Calu3 (cell line): ENCODE data around the gene SLC22A23. TPM values are rescaled to one million over a fixed set of nuclear protein-coding genes. Genes with fewer than 3 reads are reported as not detected.

ENCODE experiments used
- Bru-seq: library from RNA; stranded (reverse); fragments of 400-500 nt; gene quantifications from one replicate; lab custom pipeline; 2021; lab: Mats Ljungman, UMichigan
- BruChase-seq, 2 experiments: library from RNA; stranded (reverse); fragments of 400-500 nt; gene quantifications; one replicate each; lab custom pipeline; 2021; lab: Mats Ljungman, UMichigan
- BruUV-seq: library from RNA; stranded (reverse); fragments of 400-500 nt; replicated peaks from 2 replicates; lab custom pipeline; 2021; lab: Mats Ljungman, UMichigan
- CTCF ChIA-PET: fragments of 300-600 bp; sonication (Branson Sonifier 250); formaldehyde crosslinking; loops from one replicate; lab custom pipeline; 2022; ENCODE audit warnings: antibody characterized with exemption; lab: Charles Lee
- DNase-seq: peaks from one replicate; pipeline ENCODE4 v3.0.0; 2022
- H3K27ac Mint-ChIP-seq: one replicate; pipeline ENCODE4 v1.8.0; 2022; ENCODE audit warnings: mixed read lengths; ENCODE audit not compliant: unreplicated experiment
- H3K27me3 Mint-ChIP-seq: one replicate; pipeline ENCODE4 v1.8.0; 2022; ENCODE audit warnings: mixed read lengths; ENCODE audit not compliant: unreplicated experiment
- H3K36me3 Mint-ChIP-seq: one replicate; pipeline ENCODE4 v1.8.0; 2022; ENCODE audit warnings: mild to moderate bottlenecking, moderate library complexity, mixed read lengths; ENCODE audit not compliant: insufficient read depth, unreplicated experiment
- H3K4me1 Mint-ChIP-seq: one replicate; pipeline ENCODE4 v1.8.0; 2022; ENCODE audit warnings: mild to moderate bottlenecking, low read depth, mixed read lengths; ENCODE audit not compliant: unreplicated experiment
- H3K4me3 Mint-ChIP-seq: one replicate; pipeline ENCODE4 v1.8.0; 2022; ENCODE audit warnings: mild to moderate bottlenecking, low read depth, moderate library complexity, mixed read lengths; ENCODE audit not compliant: unreplicated experiment
- H3K9me3 Mint-ChIP-seq: one replicate; pipeline ENCODE4 v1.8.0; 2022; ENCODE audit warnings: low read depth, mixed read lengths; ENCODE audit not compliant: unreplicated experiment
- CTCF ChIP-seq: fragments of 200-600 bp; IDR thresholded peaks from one replicate; pipeline ENCODE4 v1.8.0; 2022; ENCODE audit warnings: antibody characterized with exemption; ENCODE audit not compliant: unreplicated experiment
- intact Hi-C: fragments of 100-400 bp; cut with micrococcal nuclease; formaldehyde crosslinking; loops from one replicate; pipeline ENCODE4 v1.10.0; 2022; ENCODE audit not compliant: unreplicated experiment
- long read RNA-seq: library from polyadenylated mRNA; stranded (forward); transcript quantifications from one replicate; pipeline ENCODE4 v2.0.0, GENCODE V29; 2022
- total RNA-seq: library from RNA; stranded (reverse); gene quantifications from 2 replicates; pipeline ENCODE4 v1.2.3, GENCODE V29; 2022

SLC22A23 gene, protein sequence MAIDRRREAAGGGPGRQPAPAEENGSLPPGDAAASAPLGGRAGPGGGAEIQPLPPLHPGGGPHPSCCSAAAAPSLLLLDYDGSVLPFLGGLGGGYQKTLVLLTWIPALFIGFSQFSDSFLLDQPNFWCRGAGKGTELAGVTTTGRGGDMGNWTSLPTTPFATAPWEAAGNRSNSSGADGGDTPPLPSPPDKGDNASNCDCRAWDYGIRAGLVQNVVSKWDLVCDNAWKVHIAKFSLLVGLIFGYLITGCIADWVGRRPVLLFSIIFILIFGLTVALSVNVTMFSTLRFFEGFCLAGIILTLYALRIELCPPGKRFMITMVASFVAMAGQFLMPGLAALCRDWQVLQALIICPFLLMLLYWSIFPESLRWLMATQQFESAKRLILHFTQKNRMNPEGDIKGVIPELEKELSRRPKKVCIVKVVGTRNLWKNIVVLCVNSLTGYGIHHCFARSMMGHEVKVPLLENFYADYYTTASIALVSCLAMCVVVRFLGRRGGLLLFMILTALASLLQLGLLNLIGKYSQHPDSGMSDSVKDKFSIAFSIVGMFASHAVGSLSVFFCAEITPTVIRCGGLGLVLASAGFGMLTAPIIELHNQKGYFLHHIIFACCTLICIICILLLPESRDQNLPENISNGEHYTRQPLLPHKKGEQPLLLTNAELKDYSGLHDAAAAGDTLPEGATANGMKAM
- 3.9 and 4.3 TPM in 2 replicates for total RNA-seq
- percentile 40 among the genes with signal in this experiment for Bru-seq, nascent RNA
- percentile 40 among the genes with signal in this experiment for BruChase-seq, experiment 1, labeled RNA remaining after a 6-hour chase
- BruChase-seq, experiment 2, labeled RNA remaining after a 2-hour chase = percentile 40 among the genes with signal in this experiment
- long read RNA-seq, partial matches to known transcripts = 0 of 4 reads
- long read RNA-seq, other reads (novel, unspliced or antisense) = 4 of 4 reads

- H3K36me3 Mint-ChIP-seq = peaks cover 7% of the 10 kb centered on the region
- no TSS peak for BruUV-seq
- peaks cover 16% of the 10 kb centered on the region for H3K27me3 Mint-ChIP-seq
- CTCF ChIA-PET = interaction anchor here (0.6 to 1.0 kb wide), 4 partner anchors 46 to 502 kb away, joined by 4 to 6 read pairs (median 4); no protein-coding TSS in a partner anchor
- H3K4me1 Mint-ChIP-seq = peaks cover 9% of the 10 kb centered on the region
- H3K9me3 Mint-ChIP-seq = no peaks in the 10 kb centered on the region
- intact Hi-C loops = loop anchor here (5.0 kb wide), 1 partner anchor 45 kb away; no protein-coding TSS in a partner anchor
- peak within 1 kb of the TSS; percentile 71 for H3K4me3 Mint-ChIP-seq
- peak within 1 kb of the TSS; percentile 86 for H3K27ac Mint-ChIP-seq
- DNase-seq = peak; percentile 73
- TF ChIP-seq CTCF = peak; percentile 75
Measured at GRCh38 chr6:3456898-3457709, at the start of gene SLC22A23. SLC22A23 (minus strand) TSS chr6:3457050; CDS start chr6:3456559, 491 bp downstream.

DNA sequence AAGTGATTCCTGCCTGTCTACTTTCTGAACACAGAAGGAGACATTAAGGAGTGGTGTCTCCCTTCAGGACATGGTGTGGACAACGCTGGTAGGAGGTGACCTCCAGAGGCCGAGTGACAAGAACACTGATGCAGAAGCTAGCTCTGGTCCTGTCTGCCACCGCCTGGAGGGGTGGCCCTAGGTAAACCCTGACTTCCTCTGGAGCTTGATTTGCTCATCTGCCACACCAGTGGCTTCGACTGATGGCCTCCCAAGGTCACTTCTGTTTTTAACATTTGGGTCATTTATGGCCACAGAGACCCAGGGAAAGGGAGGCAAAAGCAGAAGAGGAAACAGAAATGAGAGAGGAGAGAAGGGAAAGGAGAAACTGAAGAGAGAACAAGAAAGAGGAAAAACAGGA lies 49.4 kb upstream of the SLC22A23 start:
- Mint-ChIP-seq H3K36me3 (no peaks in the 10 kb centered on the region), H3K4me1 (peaks cover 7% of the 10 kb centered on the region)

DNA sequence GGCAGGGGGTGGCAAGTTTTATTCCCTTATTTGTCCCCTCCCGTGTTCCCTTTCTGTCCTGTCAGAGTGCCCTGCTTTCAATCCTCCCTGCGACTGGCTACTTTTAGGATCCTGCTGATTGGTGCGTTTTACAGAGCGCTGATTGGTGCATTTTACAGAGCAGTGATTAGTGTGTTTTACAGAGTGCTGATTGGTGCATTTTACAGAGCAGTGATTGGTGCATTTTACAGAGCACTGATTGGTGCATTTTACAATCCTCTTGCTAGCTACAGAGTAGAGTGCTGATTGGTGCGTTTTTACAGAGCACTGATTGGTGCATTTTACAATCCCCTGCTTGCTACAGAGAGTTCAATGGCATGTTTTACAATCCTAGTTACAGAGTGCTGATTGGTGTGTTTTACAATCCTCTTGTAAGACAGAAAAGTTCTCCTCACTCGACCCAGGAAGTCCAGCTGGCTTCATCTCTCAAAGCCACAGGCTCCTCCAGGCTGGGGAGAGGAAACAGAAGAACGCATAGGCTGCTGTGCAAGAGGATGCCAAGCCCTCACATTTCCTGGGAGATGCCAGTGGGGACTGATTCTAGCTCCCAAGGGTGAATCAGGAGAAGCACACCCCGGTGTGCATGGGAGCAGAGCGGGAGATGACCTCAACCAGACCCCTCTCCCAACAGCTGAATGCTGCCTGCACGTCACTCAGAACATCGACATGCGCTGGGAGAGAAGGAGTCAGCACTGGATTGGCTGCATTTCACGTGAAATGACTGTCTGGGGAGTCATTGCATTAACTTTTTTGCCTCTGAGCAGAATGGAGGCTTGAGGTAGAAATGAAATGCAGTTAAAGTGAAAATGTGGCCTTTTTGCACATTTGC lies 48.3 kb upstream of the SLC22A23 start:
- no peak for TF ChIP-seq CTCF
- Mint-ChIP-seq H3K9me3 (no peaks in the 10 kb centered on the region), H3K27ac (no peak overlapping the region), H3K4me3 (no peak overlapping the region), H3K36me3 (no peaks in the 10 kb centered on the region), H3K4me1 (no peaks in the 10 kb centered on the region), H3K27me3 (peaks cover 29% of the 10 kb centered on the region)
- no TSS peak for BruUV-seq
- intact Hi-C loops = no loop called here
- DNase-seq = no peak
- CTCF ChIA-PET = interaction anchor here (0.6 kb wide), 1 partner anchor 1453 kb away, joined by 8 read pairs; no protein-coding TSS in a partner anchor

More for the DNA sequence above, 49.4 kb upstream of the SLC22A23 start:
- peaks cover 29% of the 10 kb centered on the region for H3K27me3 Mint-ChIP-seq
- no TSS peak for BruUV-seq
- H3K27ac Mint-ChIP-seq = no peak overlapping the region
- no peak for TF ChIP-seq CTCF
- no peak overlapping the region for H3K4me3 Mint-ChIP-seq
- CTCF ChIA-PET = no interaction called here
- intact Hi-C loops = no loop called here
- DNase-seq = no peak
- H3K9me3 Mint-ChIP-seq = no peaks in the 10 kb centered on the region
